ENCODE measurements around the gene SSTR5.

The SSTR5 gene

DNA sequence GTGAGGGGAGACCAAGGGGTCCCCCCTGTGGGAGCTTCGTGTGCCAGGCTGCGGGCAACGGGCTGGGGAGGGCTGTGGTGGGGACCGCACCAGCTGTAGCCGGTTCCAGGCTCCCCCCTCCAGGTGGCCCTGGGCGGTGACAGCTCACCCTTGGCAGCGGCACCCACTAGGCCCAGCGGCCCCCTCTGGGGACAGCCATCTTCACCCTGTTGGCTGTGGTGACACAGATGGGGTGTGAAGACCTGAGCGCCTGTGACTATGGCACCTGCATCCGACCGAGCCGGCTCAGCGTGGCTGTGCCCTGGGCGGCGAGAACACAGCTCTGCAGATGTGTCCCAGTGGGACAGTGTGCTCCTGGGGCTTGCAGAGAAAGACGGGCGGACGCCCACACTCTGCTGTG lies 24.6 kb downstream of the SSTR5 start:
- Mint-ChIP-seq H3K9me3 (no peaks in the 10 kb centered on the region), H3K4me1 (no peaks in the 10 kb centered on the region), H3K27me3 (no peaks in the 10 kb centered on the region), H3K36me3 (no peaks in the 10 kb centered on the region), H3K27ac (no peak overlapping the region), H3K4me3 (no peak overlapping the region)

DNA sequence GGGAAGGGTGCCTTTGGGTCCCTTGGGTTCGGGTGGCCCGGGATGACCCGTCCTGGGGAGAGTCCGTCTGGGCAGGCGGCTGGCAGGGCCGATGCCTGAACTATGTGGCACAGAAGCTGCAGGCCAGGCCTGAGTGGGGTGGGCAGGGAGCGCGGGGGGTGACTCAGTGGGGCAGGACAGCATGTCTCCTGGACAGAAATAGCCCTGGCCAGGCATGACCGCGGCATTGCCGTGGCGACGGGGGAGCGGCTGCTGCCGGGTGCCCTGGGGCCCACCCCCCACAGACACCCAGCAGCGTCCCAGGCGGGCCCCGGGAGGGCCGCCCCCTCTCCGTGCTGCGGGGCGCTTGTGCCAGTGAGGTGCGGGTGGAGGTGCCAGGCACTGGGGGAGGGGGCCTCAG lies 25.3 kb downstream of the SSTR5 start:
- Mint-ChIP-seq H3K4me3 (no peak overlapping the region), H3K27me3 (no peaks in the 10 kb centered on the region), H3K27ac (no peak overlapping the region), H3K9me3 (no peaks in the 10 kb centered on the region), H3K4me1 (no peaks in the 10 kb centered on the region), H3K36me3 (no peaks in the 10 kb centered on the region)

- Mint-ChIP-seq H3K4me1 (no peaks in the 10 kb centered on the region), H3K4me3 (no peak overlapping the region)
Observed at GRCh38 chr16:1098266-1098991, 25.9 kb downstream of the SSTR5 start.

DNA sequence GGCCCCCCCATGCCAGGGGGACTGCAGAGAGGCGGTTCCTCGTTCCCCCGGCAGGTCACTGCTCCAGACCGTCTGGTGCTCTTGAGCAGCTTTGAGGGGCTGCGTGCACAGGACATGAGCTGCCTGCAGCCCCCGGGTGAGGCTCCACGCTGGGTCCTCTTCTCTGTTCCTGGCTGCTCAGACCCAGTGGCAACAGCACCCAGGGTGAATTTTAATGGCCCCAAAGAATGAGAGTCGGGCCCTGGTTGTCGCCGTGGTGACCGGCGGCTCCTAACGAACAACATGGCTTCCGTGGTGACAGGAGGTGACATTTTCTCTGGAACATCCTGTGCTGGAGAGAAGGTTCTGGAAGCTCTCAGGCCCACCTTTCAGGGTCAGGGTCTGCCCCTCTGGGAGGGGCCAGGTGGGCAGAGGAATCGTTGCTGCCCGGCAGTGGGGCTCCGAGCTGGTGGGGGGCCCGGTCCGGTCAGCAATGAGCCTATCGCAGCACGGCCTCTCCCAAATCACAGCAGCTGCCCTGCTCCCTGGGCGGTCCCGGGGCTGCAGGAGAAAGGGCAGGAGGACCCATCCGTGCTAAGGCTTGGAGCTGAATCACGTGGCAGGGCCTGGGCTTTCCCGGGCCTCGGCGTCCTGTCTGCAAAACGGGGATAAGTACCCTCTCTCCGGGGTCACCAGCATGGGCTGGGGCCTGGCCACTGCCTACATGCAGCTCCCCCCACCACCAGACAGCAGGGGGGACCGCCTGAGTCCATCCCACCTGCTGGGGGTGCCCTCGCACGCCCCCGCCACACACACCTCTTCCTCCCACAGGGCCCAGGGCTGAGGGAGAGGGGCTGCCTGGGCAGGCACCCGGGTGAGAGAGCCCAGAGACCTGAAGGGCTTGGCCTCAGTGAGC lies 26.9 kb downstream of the SSTR5 start:
- no peaks in the 10 kb centered on the region for H3K4me1 Mint-ChIP-seq
- H3K27me3 Mint-ChIP-seq, result peaks cover 3% of the 10 kb centered on the region
- H3K36me3 Mint-ChIP-seq, result no peaks in the 10 kb centered on the region
- no peaks in the 10 kb centered on the region for H3K9me3 Mint-ChIP-seq
- H3K27ac Mint-ChIP-seq, result no peak overlapping the region
- H3K4me3 Mint-ChIP-seq, result no peak overlapping the region

More at GRCh38 chr16:1098266-1098991, 25.9 kb downstream of the SSTR5 start:
- no peaks in the 10 kb centered on the region for H3K9me3 Mint-ChIP-seq
- no peak overlapping the region for H3K27ac Mint-ChIP-seq
- no peaks in the 10 kb centered on the region for H3K27me3 Mint-ChIP-seq
- H3K36me3 Mint-ChIP-seq, result no peaks in the 10 kb centered on the region

DNA sequence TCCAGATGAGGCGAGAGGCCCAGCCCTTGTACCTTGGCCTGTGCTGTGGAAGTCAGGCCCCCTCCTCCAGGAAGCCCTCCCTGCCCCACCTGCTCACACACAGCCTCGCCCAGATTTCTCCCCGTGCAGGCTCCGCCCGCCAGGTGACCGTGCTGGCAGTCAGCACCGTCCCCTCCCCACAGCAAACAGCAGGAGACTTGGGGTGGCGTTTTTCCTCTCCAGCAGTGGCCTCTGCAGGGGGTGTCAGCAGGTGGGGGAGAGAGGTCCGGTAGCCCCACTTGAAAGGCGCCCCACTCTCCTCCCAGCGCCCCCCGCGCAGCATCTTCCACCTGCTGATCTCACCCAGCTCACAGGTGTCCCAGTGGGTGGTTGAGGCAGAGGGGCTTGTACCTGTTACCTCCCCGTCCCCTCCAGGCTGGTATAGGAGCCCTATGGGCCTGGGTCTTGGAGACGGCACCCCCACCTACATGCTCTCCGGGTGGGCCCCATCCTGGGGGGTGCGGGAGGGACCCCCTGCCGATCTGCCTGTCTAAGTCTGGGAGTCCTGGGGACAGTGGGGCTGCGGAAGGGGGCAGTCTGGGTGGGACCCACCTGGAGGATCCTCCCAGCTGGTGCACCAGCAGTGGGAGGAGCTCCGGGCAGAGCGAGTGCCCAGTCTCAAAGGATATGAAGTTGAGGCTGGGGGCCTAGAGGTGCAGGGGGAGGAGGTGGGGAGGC lies 27.7 kb downstream of the SSTR5 start:
- Mint-ChIP-seq H3K4me1 (no peaks in the 10 kb centered on the region), H3K9me3 (no peaks in the 10 kb centered on the region), H3K27ac (no peak overlapping the region), H3K36me3 (no peaks in the 10 kb centered on the region), H3K27me3 (peaks cover 3% of the 10 kb centered on the region), H3K4me3 (no peak overlapping the region)

DNA sequence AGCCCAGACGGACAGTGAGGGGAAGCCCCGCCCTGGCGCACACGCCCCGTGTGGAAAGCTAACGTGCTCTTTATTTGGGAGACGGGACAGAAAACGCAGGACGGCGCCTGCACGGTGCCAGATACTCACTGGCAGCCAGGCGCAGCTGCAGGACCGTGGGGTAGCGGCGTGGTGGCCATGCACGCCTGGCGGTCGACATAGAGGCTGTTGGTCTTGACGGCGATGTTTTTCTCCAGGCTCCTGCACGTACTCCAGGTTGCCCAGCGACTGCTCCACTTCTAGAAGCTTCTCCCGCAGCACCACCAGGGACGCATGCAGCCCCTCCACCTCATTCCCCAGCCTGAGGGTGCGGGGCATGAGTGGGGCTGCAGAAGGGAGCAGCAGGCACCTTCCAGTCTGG lies 28.6 kb downstream of the SSTR5 start:
- peaks cover 3% of the 10 kb centered on the region for H3K27me3 Mint-ChIP-seq
- no peak overlapping the region for H3K4me3 Mint-ChIP-seq
- H3K4me1 Mint-ChIP-seq, result no peaks in the 10 kb centered on the region
- no peaks in the 10 kb centered on the region for H3K36me3 Mint-ChIP-seq
- no peaks in the 10 kb centered on the region for H3K9me3 Mint-ChIP-seq
- H3K27ac Mint-ChIP-seq, result no peak overlapping the region

DNA sequence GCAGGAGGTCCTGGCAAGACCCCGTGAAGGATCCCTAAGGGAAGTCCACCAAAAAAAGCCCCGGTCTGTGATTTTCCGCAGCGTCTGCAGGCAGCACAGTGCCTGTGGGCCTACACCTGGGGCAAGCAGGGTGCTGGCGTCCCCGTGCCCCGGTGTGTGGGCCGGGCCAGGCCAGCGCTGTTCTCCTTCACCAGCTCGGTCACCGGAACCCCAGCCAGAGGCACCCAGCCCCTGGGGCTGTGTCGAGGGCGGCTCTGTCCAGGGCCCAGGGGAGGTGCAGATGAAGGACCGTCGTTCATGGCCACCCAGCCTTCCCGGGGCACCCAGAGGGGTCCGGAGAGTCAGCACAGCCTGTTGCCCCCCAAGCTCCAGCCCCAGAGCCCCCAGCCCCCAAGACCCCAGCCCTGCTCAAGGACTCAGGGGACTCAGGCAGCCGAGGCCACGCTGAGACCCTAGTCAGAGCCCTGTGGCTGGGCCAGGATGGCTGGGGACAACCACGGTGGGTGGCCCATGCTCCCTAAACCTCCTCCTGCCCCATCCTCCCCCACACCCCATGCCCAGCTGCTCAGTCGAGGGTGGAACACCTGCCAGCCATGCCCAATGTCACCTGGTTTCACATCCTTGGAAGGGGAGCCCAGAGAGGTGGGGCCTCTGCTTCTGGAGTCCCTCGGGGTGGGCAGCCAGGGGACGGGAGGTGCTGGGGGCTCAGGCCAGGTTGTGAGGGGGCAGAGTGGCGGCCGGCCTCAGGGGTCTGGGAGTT lies 29.2 kb downstream of the SSTR5 start:
- Mint-ChIP-seq H3K4me1 (no peaks in the 10 kb centered on the region), H3K27ac (no peak overlapping the region), H3K9me3 (no peaks in the 10 kb centered on the region), H3K4me3 (no peak overlapping the region), H3K27me3 (peaks cover 3% of the 10 kb centered on the region), H3K36me3 (no peaks in the 10 kb centered on the region)

GRCh38 chr16:1102333-1102700 lies 29.8 kb downstream of the SSTR5 start:
- no peaks in the 10 kb centered on the region for H3K9me3 Mint-ChIP-seq
- H3K36me3 Mint-ChIP-seq, result no peaks in the 10 kb centered on the region
- no peak overlapping the region for H3K27ac Mint-ChIP-seq
- peaks cover 3% of the 10 kb centered on the region for H3K27me3 Mint-ChIP-seq
- H3K4me3 Mint-ChIP-seq, result no peak overlapping the region
- H3K4me1 Mint-ChIP-seq, result no peaks in the 10 kb centered on the region

DNA sequence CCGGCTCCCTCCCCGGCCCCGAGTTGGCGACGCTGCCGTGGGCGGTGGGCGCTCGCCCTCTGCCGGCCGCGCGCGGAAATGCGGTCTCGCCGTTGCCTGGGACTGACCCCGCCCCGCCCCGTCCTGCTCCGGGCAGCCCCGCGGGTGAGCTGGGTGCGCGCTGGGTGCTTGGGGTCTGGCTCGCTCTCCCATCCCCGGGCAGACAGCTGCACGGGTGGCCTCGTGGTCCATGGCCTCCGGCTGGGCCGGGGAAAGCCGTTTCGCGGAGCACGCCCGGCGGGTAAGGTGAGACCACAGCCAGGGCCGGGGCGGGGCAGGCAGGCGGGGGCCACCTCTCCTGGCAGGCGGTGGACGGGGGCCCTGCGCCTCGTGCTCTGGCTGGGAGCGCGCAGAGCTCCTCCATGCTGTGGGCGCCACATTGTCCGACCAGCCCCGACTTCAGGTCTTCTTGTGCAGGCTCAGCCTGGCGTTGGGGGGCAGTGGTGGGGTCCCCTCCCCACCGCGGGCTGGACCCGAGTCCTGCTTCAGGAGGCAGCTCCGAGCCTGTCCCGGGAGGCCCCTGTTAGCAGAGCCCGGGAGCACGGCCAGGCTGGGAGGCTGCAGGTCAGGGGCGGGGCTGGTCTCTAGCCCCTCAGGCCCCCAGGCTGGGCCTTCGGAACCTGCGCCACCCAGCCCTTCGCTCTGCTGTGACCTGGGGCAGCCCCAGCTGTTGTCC lies 30.5 kb downstream of the SSTR5 start:
- H3K27ac Mint-ChIP-seq, result no peak overlapping the region
- H3K27me3 Mint-ChIP-seq, result peaks cover 3% of the 10 kb centered on the region
- H3K4me1 Mint-ChIP-seq, result no peaks in the 10 kb centered on the region
- no peak overlapping the region for H3K4me3 Mint-ChIP-seq
- H3K9me3 Mint-ChIP-seq, result no peaks in the 10 kb centered on the region
- no peaks in the 10 kb centered on the region for H3K36me3 Mint-ChIP-seq

DNA sequence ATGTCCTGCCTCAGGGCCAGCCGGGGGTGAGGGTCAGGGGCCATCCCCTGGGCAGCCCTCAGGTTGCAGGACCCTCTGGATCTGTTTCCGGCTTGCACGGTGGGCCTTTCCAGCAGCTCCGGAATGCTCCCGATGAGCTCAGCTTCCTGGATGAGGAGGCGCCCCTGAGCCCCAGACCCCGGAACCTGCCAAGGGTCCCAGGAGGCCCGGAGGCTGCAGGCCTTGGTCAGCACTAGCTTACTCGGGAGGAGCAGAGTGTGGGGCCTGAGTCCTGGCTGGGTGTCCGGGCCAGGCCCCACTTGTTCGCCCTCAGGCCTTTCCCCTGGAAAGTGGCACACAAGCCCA lies 31.1 kb downstream of the SSTR5 start:
- no peaks in the 10 kb centered on the region for H3K36me3 Mint-ChIP-seq
- H3K9me3 Mint-ChIP-seq, result no peaks in the 10 kb centered on the region
- H3K4me1 Mint-ChIP-seq, result no peaks in the 10 kb centered on the region
- peaks cover 3% of the 10 kb centered on the region for H3K27me3 Mint-ChIP-seq
- no peak overlapping the region for H3K4me3 Mint-ChIP-seq
- no peak overlapping the region for H3K27ac Mint-ChIP-seq

- H3K27ac Mint-ChIP-seq, result no peak overlapping the region
- no peaks in the 10 kb centered on the region for H3K4me1 Mint-ChIP-seq
- no peaks in the 10 kb centered on the region for H3K36me3 Mint-ChIP-seq
- no peak overlapping the region for H3K4me3 Mint-ChIP-seq
- peaks cover 3% of the 10 kb centered on the region for H3K27me3 Mint-ChIP-seq
- no peaks in the 10 kb centered on the region for H3K9me3 Mint-ChIP-seq
Observed at GRCh38 chr16:1105888-1106620, 33.5 kb downstream of the SSTR5 start.

GRCh38 chr16:1106659-1107058 lies 34.1 kb downstream of the SSTR5 start:
- no peaks in the 10 kb centered on the region for H3K9me3 Mint-ChIP-seq
- H3K27ac Mint-ChIP-seq, result no peak overlapping the region
- no peaks in the 10 kb centered on the region for H3K36me3 Mint-ChIP-seq
- peaks cover 3% of the 10 kb centered on the region for H3K27me3 Mint-ChIP-seq
- no peak overlapping the region for H3K4me3 Mint-ChIP-seq
- H3K4me1 Mint-ChIP-seq, result no peaks in the 10 kb centered on the region

- Mint-ChIP-seq H3K4me3 (no peak overlapping the region), H3K36me3 (no peaks in the 10 kb centered on the region), H3K27me3 (peaks cover 3% of the 10 kb centered on the region), H3K27ac (no peak overlapping the region), H3K9me3 (no peaks in the 10 kb centered on the region), H3K4me1 (no peaks in the 10 kb centered on the region)
Observed at GRCh38 chr16:1107141-1107540, 34.6 kb downstream of the SSTR5 start.

DNA sequence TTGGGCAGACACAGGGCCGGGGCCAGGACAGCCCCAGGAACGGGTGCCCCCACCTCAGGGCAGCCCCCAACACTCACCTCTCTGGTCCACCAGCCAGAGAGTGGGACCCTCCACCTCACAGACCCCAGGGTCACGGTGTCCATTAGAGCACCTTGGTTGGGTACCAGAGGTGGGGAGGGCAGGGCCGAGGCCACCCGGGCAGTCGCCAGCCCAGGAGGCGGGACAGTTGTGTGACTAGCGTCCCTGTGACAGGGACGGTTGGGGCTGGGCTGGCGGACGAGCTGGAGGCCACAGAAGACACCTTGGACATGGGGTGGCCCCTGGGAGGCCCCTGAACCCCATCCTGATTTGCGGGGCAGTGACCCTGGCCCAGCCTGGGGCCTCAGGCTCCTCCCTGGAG lies 35.2 kb downstream of the SSTR5 start:
- peaks cover 3% of the 10 kb centered on the region for H3K27me3 Mint-ChIP-seq
- no peak overlapping the region for H3K4me3 Mint-ChIP-seq
- H3K9me3 Mint-ChIP-seq, result no peaks in the 10 kb centered on the region
- no peaks in the 10 kb centered on the region for H3K4me1 Mint-ChIP-seq
- H3K36me3 Mint-ChIP-seq, result no peaks in the 10 kb centered on the region
- no peak overlapping the region for H3K27ac Mint-ChIP-seq
